H9 (cell line): ENCODE results near the gene HOXA2. TPM values are rescaled to one million over a fixed set of nuclear protein-coding genes. Genes with fewer than 3 reads are reported as not detected.

Experiments
- DNase-seq: peaks from one replicate; pipeline ENCODE4 v3.0.0-alpha.2; 2017
- H2AFZ ChIP-seq: one replicate; pipeline ENCODE4 v1.6.1; 2013; ENCODE audit warnings: mild to moderate bottlenecking, low read length, control low read depth, moderate library complexity
- H2AK5ac ChIP-seq: 2 replicates; pipeline ENCODE4 v1.6.1; 2013; ENCODE audit warnings: low read length, control low read depth, mixed read lengths; ENCODE audit not compliant: insufficient read length
- H2BK120ac ChIP-seq: one replicate; pipeline ENCODE4 v1.6.1; 2013; ENCODE audit warnings: low read depth, mild to moderate bottlenecking, low read length, control low read depth, inconsistent platforms; ENCODE audit not compliant: poor library complexity, severe bottlenecking
- H2BK12ac ChIP-seq: 2 replicates; pipeline ENCODE4 v1.6.1; 2013; ENCODE audit warnings: low read length, control low read depth, mixed read lengths, low read depth; ENCODE audit not compliant: insufficient read length
- H2BK15ac ChIP-seq: 2 replicates; pipeline ENCODE4 v1.6.1; 2013; ENCODE audit warnings: low read depth, low read length, control low read depth
- H2BK20ac ChIP-seq: one replicate; pipeline ENCODE4 v1.6.1; 2013; ENCODE audit warnings: low read depth, mild to moderate bottlenecking, low read length, control low read depth, inconsistent platforms; ENCODE audit not compliant: poor library complexity, severe bottlenecking
- H2BK5ac ChIP-seq: 2 replicates; pipeline ENCODE4 v1.6.1; 2013; ENCODE audit warnings: low read length, control low read depth, mixed read lengths; ENCODE audit not compliant: insufficient read length
- H3K14ac ChIP-seq: 2 replicates; pipeline ENCODE4 v1.6.1; 2013; ENCODE audit warnings: low read length, control low read depth; ENCODE audit not compliant: insufficient read depth
- H3K18ac ChIP-seq: 2 replicates; pipeline ENCODE4 v1.6.1; 2013; ENCODE audit warnings: low read depth, mild to moderate bottlenecking, mixed read lengths, low read length, control low read depth; ENCODE audit not compliant: insufficient read length
- H3K23ac ChIP-seq: 2 replicates; pipeline ENCODE4 v1.6.1; 2013; ENCODE audit warnings: low read length, control low read depth, mixed read lengths, low read depth; ENCODE audit not compliant: insufficient read length
- H3K23me2 ChIP-seq: 2 replicates; pipeline ENCODE4 v1.6.1; 2013; ENCODE audit warnings: low read depth, mild to moderate bottlenecking, mixed read lengths, low read length, control low read depth; ENCODE audit not compliant: insufficient read length, poor library complexity, severe bottlenecking
- H3K27ac ChIP-seq: 2 replicates; pipeline ENCODE4 v1.5.1; 2013; ENCODE audit warnings: low read length, control low read depth, mixed read lengths, low read depth; ENCODE audit not compliant: insufficient read length
- H3K27me3 ChIP-seq: 2 replicates; pipeline ENCODE4 v1.6.1; 2013; ENCODE audit warnings: low read length, control low read depth, inconsistent platforms; ENCODE audit not compliant: insufficient read depth
- H3K4ac ChIP-seq: 2 replicates; pipeline ENCODE4 v1.6.1; 2013; ENCODE audit warnings: low read depth, mild to moderate bottlenecking, control low read depth, inconsistent platforms, low read length, moderate library complexity
- H3K4me1 ChIP-seq: 2 replicates; pipeline ENCODE4 v1.6.1; 2013; ENCODE audit warnings: low read length, control low read depth, inconsistent platforms; ENCODE audit not compliant: insufficient read depth
- H3K4me2 ChIP-seq: 2 replicates; pipeline ENCODE4 v1.6.1; 2013; ENCODE audit warnings: low read length, control low read depth, mixed read lengths; ENCODE audit not compliant: insufficient read length, insufficient read depth
- H3K56ac ChIP-seq: 2 replicates; pipeline ENCODE4 v1.6.1; 2013; ENCODE audit warnings: low read depth, mild to moderate bottlenecking, mixed read lengths, low read length, control low read depth; ENCODE audit not compliant: insufficient read length
- H3K79me1 ChIP-seq: 2 replicates; pipeline ENCODE4 v1.6.1; 2013; ENCODE audit warnings: low read depth, mild to moderate bottlenecking, moderate library complexity, low read length, control low read depth, inconsistent platforms; ENCODE audit not compliant: insufficient read depth, poor library complexity, severe bottlenecking
- H3K79me2 ChIP-seq: 2 replicates; pipeline ENCODE4 v1.6.1; 2013; ENCODE audit warnings: low read length, control low read depth, inconsistent platforms; ENCODE audit not compliant: insufficient read depth
- H3K9ac ChIP-seq: 2 replicates; pipeline ENCODE4 v1.6.1; 2013; ENCODE audit warnings: low read length, control low read depth, mixed read lengths; ENCODE audit not compliant: insufficient read length; ENCODE audit errors: extremely low read depth
- H3K9me3 ChIP-seq: one replicate; pipeline ENCODE4 v1.6.1; 2013; ENCODE audit warnings: low read depth, low read length, inconsistent platforms; ENCODE audit not compliant: control insufficient read depth
- H3T11ph ChIP-seq: one replicate; pipeline ENCODE4 v1.6.1; 2013; ENCODE audit warnings: mild to moderate bottlenecking, low read length, control low read depth, inconsistent platforms
- H4K20me1 ChIP-seq: one replicate; pipeline ENCODE4 v1.6.1; 2013; ENCODE audit not compliant: control insufficient read depth, insufficient read length, insufficient read depth
- H4K5ac ChIP-seq: 2 replicates; pipeline ENCODE4 v1.6.1; 2013; ENCODE audit warnings: low read depth, mild to moderate bottlenecking, mixed read lengths, low read length, control low read depth; ENCODE audit not compliant: insufficient read length
- H4K8ac ChIP-seq: replicated peaks from 2 replicates; pipeline ENCODE4 v1.6.1; 2013; ENCODE audit warnings: low read length, control low read depth, mixed read lengths, low read depth; ENCODE audit not compliant: insufficient read length
- H4K91ac ChIP-seq: 2 replicates; pipeline ENCODE4 v1.6.1; 2013; ENCODE audit warnings: low read depth, mild to moderate bottlenecking, moderate library complexity, mixed read lengths, low read length, control low read depth; ENCODE audit not compliant: insufficient read length
- H3K27ac Mint-ChIP-seq, 3 experiments: 2 replicates in 2 of 3; 3 replicates in 1 of 3; pipeline ENCODE4 v1.8.0; 2020 to 2021; ENCODE audit warnings: mixed read lengths in 3 of 3, mild to moderate bottlenecking in 1 of 3, moderate library complexity in 1 of 3
- H3K27me3 Mint-ChIP-seq: 2 replicates; pipeline ENCODE4 v1.8.0; 2021; ENCODE audit warnings: low read depth, mild to moderate bottlenecking, moderate library complexity, mixed read lengths
- H3K36me3 Mint-ChIP-seq, 3 experiments: 2 replicates in 2 of 3; 3 replicates in 1 of 3; pipeline ENCODE4 v1.8.0; 2020 to 2021; ENCODE audit warnings: low read depth in 3 of 3, mixed read lengths in 3 of 3; ENCODE audit not compliant: insufficient read depth in 1 of 3
- H3K4me1 Mint-ChIP-seq, 2 experiments: 2 replicates each; pipeline ENCODE4 v1.8.0; 2020; ENCODE audit warnings: mixed read lengths in 2 of 2
- H3K4me3 Mint-ChIP-seq, 2 experiments: 2 replicates in 1 of 2; 3 replicates in 1 of 2; pipeline ENCODE4 v1.8.0; 2020 to 2021; ENCODE audit warnings: mild to moderate bottlenecking in 2 of 2, mixed read lengths in 2 of 2, moderate library complexity in 1 of 2
- H3K9me3 Mint-ChIP-seq, 2 experiments: 2 replicates in 1 of 2; 3 replicates in 1 of 2; pipeline ENCODE4 v1.8.0; 2020; ENCODE audit warnings: mild to moderate bottlenecking in 2 of 2, mixed read lengths in 2 of 2, moderate library complexity in 1 of 2
- CTCF ChIP-seq: fragments of 200-600 bp; sonication (generic); conservative IDR thresholded peaks from 3 replicates; pipeline ENCODE4 v1.8.0; 2021; ENCODE audit warnings: antibody characterized with exemption, mild to moderate bottlenecking
- WGBS: extraction: QIAGEN DNeasy Blood & Tissue Kit; methylation state at CpG from one replicate; pipeline ENCODE4 v1.1.7; 2013; ENCODE audit warnings: missing lambda C conversion rate, low lambda C conversion rate, mixed read lengths; ENCODE audit not compliant: insufficient read length; ENCODE audit errors: extremely low coverage; 5-methylcytosine and 5-hydroxymethylcytosine counted together
- total RNA-seq: library from RNA; stranded (reverse); gene quantifications from 2 replicates; pipeline ENCODE4 v1.2.1, GENCODE V29; 2021

The HOXA2 gene
- total RNA-seq, 1 experiment from 2014 or later, result not detected

GRCh38 chr7:27144781-27145164 lies 42.3 kb upstream of the HOXA2 start:
- Histone ChIP-seq H2BK20ac (no peak overlapping the region), H3K4ac (no peak overlapping the region), H4K5ac (no peak overlapping the region), H3K27me3 (peaks cover 96% of the 10 kb centered on the region), H3K27ac (no peak overlapping the region), H2BK5ac (no peak overlapping the region), H3K56ac (no peak overlapping the region), H3K79me2 (no peaks in the 10 kb centered on the region), H3K4me2 (no peak overlapping the region), H2AK5ac (no peak overlapping the region), H2BK15ac (no peak overlapping the region), H3T11ph (no peak overlapping the region), H3K23me2 (peaks cover 14% of the 10 kb centered on the region), H3K9ac (no peak overlapping the region), H4K20me1 (no peaks in the 10 kb centered on the region), H3K14ac (no peak overlapping the region), H2AFZ (no peak overlapping the region), H3K79me1 (no peaks in the 10 kb centered on the region), H3K18ac (no peak overlapping the region), H4K91ac (no peak overlapping the region), H3K23ac (no peak overlapping the region), H4K8ac (no peak overlapping the region), H2BK120ac (no peak overlapping the region), H3K4me1 (no peaks in the 10 kb centered on the region), H3K9me3 (no peaks in the 10 kb centered on the region), H2BK12ac (no peak overlapping the region)
- Mint-ChIP-seq H3K27ac (no peak overlapping the region), H3K4me3 (no peak overlapping the region), H3K36me3 (no peaks in the 10 kb centered on the region; a peak in 3 of 7 replicates), H3K27me3 (peaks cover 100% of the 10 kb centered on the region), H3K4me1 (peaks cover 5 to 24% of the 10 kb centered on the region in 2 experiments), H3K9me3 (peaks cover 19 to 28% of the 10 kb centered on the region in 2 experiments)
- WGBS, result no CpG with 5 or more reads among the region's 31 CpGs
- no peak for TF ChIP-seq CTCF
- DNase-seq, result no peak
